PC-3 (cell line): ENCODE results near the gene SEC61A2. TPM values are rescaled to one million over a fixed set of nuclear protein-coding genes. Genes with fewer than 3 reads are reported as not detected.

Source experiments
- ATAC-seq: fragments of 200-7000 bp; cut with Tn5 transposase; 2 replicates; pipeline ENCODE4 v1.9.1; 2020; ENCODE audit warnings: mild to moderate bottlenecking, moderate library complexity
- BruUV-seq: library from RNA; stranded (reverse); fragments of 400-500 nt; replicated peaks from 2 replicates; lab custom pipeline; 2021; lab: Mats Ljungman, UMichigan
- CTCF ChIA-PET: fragments of 300-600 bp; sonication (Branson Sonifier 250); formaldehyde crosslinking; loops from one replicate; lab custom pipeline; 2022; ENCODE audit warnings: antibody characterized with exemption; lab: Charles Lee
- POLR2A ChIA-PET: fragments of 300-600 bp; sonication (Branson Sonifier 250); formaldehyde crosslinking; loops from one replicate; lab custom pipeline; 2022; ENCODE audit warnings: antibody characterized with exemption; ENCODE audit not compliant: unreplicated experiment; lab: Charles Lee
- DNase-seq: peaks from one replicate; pipeline ENCODE4 v3.0.0-alpha.2; 2015
- H2AFZ ChIP-seq: fragments of 300-600 bp; sonication (generic); 2 replicates; pipeline ENCODE4 v1.6.0; 2016; ENCODE audit warnings: antibody characterized with exemption, low read length
- H3F3A ChIP-seq: fragments of 300-600 bp; sonication (generic); one replicate; pipeline ENCODE4 v1.6.0; 2017; ENCODE audit warnings: antibody characterized with exemption, low read length, control low read depth, mild to moderate bottlenecking; ENCODE audit not compliant: unreplicated experiment
- H3K27ac ChIP-seq: fragments of 300-600 bp; sonication (generic); 2 replicates; pipeline ENCODE4 v1.5.1; 2016; ENCODE audit warnings: mild to moderate bottlenecking, low read length
- H3K27me3 ChIP-seq: fragments of 300-600 bp; sonication (generic); 2 replicates; pipeline ENCODE4 v1.6.1; 2016; ENCODE audit warnings: low read length, mixed read lengths
- H3K36me3 ChIP-seq: fragments of 300-600 bp; sonication (generic); 2 replicates; pipeline ENCODE4 v1.6.1; 2016; ENCODE audit warnings: low read depth, mixed run types, low read length, mixed read lengths
- H3K4me1 ChIP-seq: fragments of 300-600 bp; sonication (generic); 2 replicates; pipeline ENCODE4 v1.5.1; 2016; ENCODE audit warnings: low read length; ENCODE audit not compliant: insufficient read depth
- H3K4me2 ChIP-seq: fragments of 300-600 bp; sonication (generic); 2 replicates; pipeline ENCODE4 v1.6.0; 2016; ENCODE audit warnings: low read length
- H3K4me3 ChIP-seq: fragments of 300-600 bp; sonication (generic); 2 replicates; pipeline ENCODE4 v1.5.1; 2016; ENCODE audit warnings: mild to moderate bottlenecking, low read length, mixed read lengths
- H3K79me2 ChIP-seq: fragments of 300-600 bp; sonication (generic); 2 replicates; pipeline ENCODE4 v1.6.1; 2017; ENCODE audit warnings: low read length, mixed read lengths
- H3K9ac ChIP-seq: fragments of 300-600 bp; sonication (generic); 2 replicates; pipeline ENCODE4 v1.6.0; 2016; ENCODE audit warnings: mild to moderate bottlenecking, low read length
- H3K9me2 ChIP-seq: fragments of 300-600 bp; sonication (generic); replicated peaks from 2 replicates; pipeline ENCODE4 v1.6.1; 2016; ENCODE audit warnings: mixed run types, low read length, mixed read lengths
- H3K9me3 ChIP-seq: fragments of 300-600 bp; sonication (generic); 2 replicates; pipeline ENCODE4 v1.6.1; 2016; ENCODE audit warnings: low read length, mixed read lengths
- H4K20me1 ChIP-seq: fragments of 300-600 bp; sonication (generic); 2 replicates; pipeline ENCODE4 v1.6.1; 2016; ENCODE audit warnings: low read length, mixed read lengths
- CTCF ChIP-seq: fragments of 300-600 bp; sonication (generic); conservative IDR thresholded peaks from 2 replicates; pipeline ENCODE4 v1.5.1; 2017; ENCODE audit warnings: antibody characterized with exemption, low read depth, mild to moderate bottlenecking, low read length
- EZH2 ChIP-seq: fragments of 300-600 bp; sonication (generic); IDR thresholded peaks from one replicate; pipeline ENCODE4 v1.6.1; 2017; ENCODE audit warnings: antibody characterized with exemption, mild to moderate bottlenecking, low read length; ENCODE audit not compliant: unreplicated experiment
- EZH2phosphoT487 ChIP-seq: fragments of 300-600 bp; sonication (generic); IDR thresholded peaks from 2 replicates; pipeline ENCODE4 v1.6.1; 2018; ENCODE audit warnings: mild to moderate bottlenecking, antibody characterized with exemption, low read length, borderline replicate concordance
- intact Hi-C: fragments of 100-400 bp; cut with micrococcal nuclease; formaldehyde crosslinking; loops from 2 replicates; pipeline ENCODE4 v1.9.0; 2023
- total RNA-seq: library from RNA; depleted of rRNA; stranded (reverse); fragments of >200 nt; gene quantifications from 2 replicates; pipeline ENCODE4 v1.2.3, GENCODE V29; 2014

Gene SEC61A2
- total RNA-seq, 1 experiment from 2014 or later = 5.5 TPM

GRCh38 chr10:12208460-12208859, 79.0 kb downstream of the SEC61A2 start:
- no peak overlapping the region for H3K4me2 ChIP-seq
- intact Hi-C loops = no loop called here
- TF ChIP-seq EZH2phosphoT487 (no peak), CTCF (no peak), EZH2 (no peak)
- DNase-seq = no peak
- H3K36me3 ChIP-seq = peaks cover 7% of the 10 kb centered on the region
- no peaks in the 10 kb centered on the region for H4K20me1 ChIP-seq
- H3F3A ChIP-seq = no peaks in the 10 kb centered on the region
- POLR2A ChIA-PET = no interaction called here
- H3K79me2 ChIP-seq = peaks cover 9% of the 10 kb centered on the region; the same call in 1 of the 2 replicates
- no peaks in the 10 kb centered on the region for H3K27me3 ChIP-seq
- no peak for ATAC-seq
- no peak overlapping the region for H2AFZ ChIP-seq
- CTCF ChIA-PET = no interaction called here
- no peak overlapping the region for H3K9ac ChIP-seq
- BruUV-seq = no TSS peak
- H3K4me3 ChIP-seq = no peak overlapping the region
- H3K4me1 ChIP-seq = no peaks in the 10 kb centered on the region
- H3K9me2 ChIP-seq = no peaks in the 10 kb centered on the region
- no peaks in the 10 kb centered on the region for H3K9me3 ChIP-seq
- no peak overlapping the region for H3K27ac ChIP-seq

GRCh38 chr10:12212454-12212853, 83.0 kb downstream of the SEC61A2 start:
- ChIA-PET CTCF (no interaction called here), POLR2A (no interaction called here)
- intact Hi-C loops = no loop called here
- Histone ChIP-seq H3K36me3 (peaks cover 27% of the 10 kb centered on the region), H2AFZ (no peak overlapping the region), H3K27me3 (no peaks in the 10 kb centered on the region), H3K79me2 (peaks cover 3% of the 10 kb centered on the region; the same call in 1 of the 2 replicates), H3K9ac (no peak overlapping the region), H3K27ac (no peak overlapping the region), H3F3A (no peaks in the 10 kb centered on the region), H3K9me2 (no peaks in the 10 kb centered on the region), H4K20me1 (no peaks in the 10 kb centered on the region), H3K4me2 (no peak overlapping the region), H3K9me3 (no peaks in the 10 kb centered on the region), H3K4me3 (no peak overlapping the region), H3K4me1 (no peaks in the 10 kb centered on the region)
- ATAC-seq (no peak), DNase-seq (no peak)
- no peak for TF ChIP-seq EZH2
- no peak for TF ChIP-seq EZH2phosphoT487
- no peak for TF ChIP-seq CTCF
- no TSS peak for BruUV-seq

- H3F3A ChIP-seq = no peaks in the 10 kb centered on the region
- no peak overlapping the region for H3K4me2 ChIP-seq
- BruUV-seq = no TSS peak
- intact Hi-C loops = no loop called here
- H3K4me1 ChIP-seq = no peaks in the 10 kb centered on the region
- POLR2A ChIA-PET = no interaction called here
- no peak for TF ChIP-seq CTCF
- TF ChIP-seq EZH2 = no peak
- no peak for TF ChIP-seq EZH2phosphoT487
- CTCF ChIA-PET = no interaction called here
- H3K9me2 ChIP-seq = no peaks in the 10 kb centered on the region
- H3K27me3 ChIP-seq = no peaks in the 10 kb centered on the region
- H3K4me3 ChIP-seq = no peak overlapping the region
- H3K36me3 ChIP-seq = peaks cover 27% of the 10 kb centered on the region
- H3K79me2 ChIP-seq = peaks cover 3% of the 10 kb centered on the region; the same call in 1 of the 2 replicates
- no peaks in the 10 kb centered on the region for H4K20me1 ChIP-seq
- DNase-seq (no peak), ATAC-seq (no peak)
- no peak overlapping the region for H2AFZ ChIP-seq
- no peak overlapping the region for H3K27ac ChIP-seq
- no peaks in the 10 kb centered on the region for H3K9me3 ChIP-seq
- H3K9ac ChIP-seq = no peak overlapping the region
Measured at GRCh38 chr10:12213621-12214020, 84.1 kb downstream of the SEC61A2 start.
